Ovary (tissue), 9 donors: ENCODE results near the gene NFKBIE. TPM values are rescaled to one million over a fixed set of nuclear protein-coding genes. Genes with fewer than 3 reads are reported as not detected.

ENCODE experiments used
- DNase-seq, 5 donors: peaks; one replicate each; pipeline ENCODE4 v3.0.0-alpha.2; 2019 to 2020
- H3K27ac ChIP-seq, 2 donors: fragments of 200-600 bp; one replicate each; pipeline versions ENCODE4 v1.5.1 to v1.8.0; 2019 to 2022
- H3K27me3 ChIP-seq: fragments of 200-600 bp; one replicate; pipeline ENCODE4 v1.8.0; 2022
- H3K36me3 ChIP-seq: fragments of 200-600 bp; sonication (generic); one replicate; pipeline ENCODE4 v1.5.1; 2019
- H3K4me1 ChIP-seq: one replicate; pipeline ENCODE4 v1.8.1; 2013; ENCODE audit warnings: mild to moderate bottlenecking, moderate library complexity; ENCODE audit not compliant: insufficient read depth
- H3K4me3 ChIP-seq: fragments of 200-600 bp; sonication (generic); one replicate; pipeline ENCODE4 v1.5.1; 2017
- H3K9me3 ChIP-seq, 2 donors: fragments of 200-600 bp in 1 of 2; sonication (generic) in 1 of 2; one replicate each; pipeline versions ENCODE4 v1.5.1 to v1.8.1; 2013 to 2019; ENCODE audit warnings: mild to moderate bottlenecking in 1 of 2, moderate library complexity in 1 of 2
- EP300 ChIP-seq: sonication (generic); formaldehyde crosslinking; IDR thresholded peaks from one replicate; pipeline ENCODE4 v1.6.1; 2017; ENCODE audit warnings: antibody characterized with exemption
- POLR2A ChIP-seq: fragments of 450-650 bp; IDR thresholded peaks from one replicate; pipeline ENCODE4 v1.6.1; 2017; ENCODE audit warnings: antibody characterized with exemption, mild to moderate bottlenecking, moderate library complexity
- WGBS, 3 donors: extraction: QIAGEN DNeasy Blood & Tissue Kit in 1 of 3; methylation state at CpG; one replicate each; pipeline versions ENCODE4 v1.1.5 to v1.1.7; 2013 to 2017; 5-methylcytosine and 5-hydroxymethylcytosine counted together
- intact Hi-C, 4 donors: fragments of 100-400 bp; cut with DNase I; formaldehyde crosslinking; loops; one replicate each; pipeline versions ENCODE4 v1.11.0 to v1.15.1; 2022 to 2023
- polyA plus RNA-seq, 2 donors: library from polyadenylated mRNA; stranded (reverse); fragments of 200-250 nt in 1 of 2; fragments of 350-450 nt in 1 of 2; fragmentation: Illumina TruSeq in 1 of 2; extraction: RNeasy Lipid Tissue Mini Kit (QIAGEN cat#74804) in 1 of 2; gene quantifications; one replicate each; pipeline ENCODE4 v1.2.3, GENCODE V29; 2013 to 2014
- total RNA-seq, 7 donors: library from RNA; depleted of rRNA in 2 of 7; stranded (reverse); fragments of >200 nt in 2 of 7; fragmentation: NEBNext Ultra II Directional in 3 of 7; extraction: Animal tissue kit (Norgen Biotek cat#: 25700) in 3 of 7; gene quantifications; one replicate each; pipeline versions ENCODE4 v1.1.0 to v1.2.4, GENCODE V29; 2016 to 2023
- TF ChIP-seq, protein P1 (sequence below), 3 donors: fragments of 450-650 bp in 2 of 3; fragments of 200-600 bp in 1 of 3; IDR thresholded peaks; one replicate each; pipeline versions ENCODE4 v1.5.1 to v1.8.0; 2016 to 2022; ENCODE audit warnings: antibody characterized with exemption in 3 of 3, mild to moderate bottlenecking in 1 of 3
- donor health status: DM: no; HTN: no; CAD: no; lungs with moderate emphysema.
- donor health status: DM: no; HTN: no; CAD: no.
- donor health status: Bipolar disorder and iron deficiency.
- donor health status: DM: yes; HTN: yes; CAD: no.
- donor health status: DM: no; HTN: no; CAD: no.
- donor health status: DM: yes; HTN: yes; CAD: no.

The NFKBIE gene
- total and polyA plus RNA-seq, 9 donors: 2.7 to 93.6 (median 4.9) TPM

DNA sequence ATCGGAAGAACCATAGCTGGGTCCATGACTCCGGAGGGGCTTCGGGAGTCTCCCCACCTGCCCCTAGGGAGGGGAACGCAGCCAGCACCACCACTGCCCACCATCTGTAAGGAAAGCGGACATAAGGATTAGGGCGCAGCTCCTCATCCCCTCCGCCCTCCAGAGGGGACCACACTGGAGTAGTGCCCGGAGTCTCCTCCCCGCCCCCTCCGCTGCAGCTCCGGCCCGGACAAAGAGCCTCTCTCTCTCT is 8.7 kb downstream of the NFKBIE start:
- no peak for DNase-seq
- Histone ChIP-seq H3K27me3 (no peaks in the 10 kb centered on the region), H3K9me3 (no peaks in the 10 kb centered on the region), H3K4me1 (peaks cover 5% of the 10 kb centered on the region), H3K4me3 (peak overlapping the region; percentile 74), H3K27ac (peak overlapping the region; percentile 94 to 95), H3K36me3 (no peaks in the 10 kb centered on the region)
- WGBS, 3 donors: 0 to 1% (median 1%) methylated on average over 8 to 12 of the region's 12 CpGs
- intact Hi-C loops: no loop called here
- TF ChIP-seq EP300 (no peak), POLR2A (no peak)
- TF ChIP-seq, protein P1, sequence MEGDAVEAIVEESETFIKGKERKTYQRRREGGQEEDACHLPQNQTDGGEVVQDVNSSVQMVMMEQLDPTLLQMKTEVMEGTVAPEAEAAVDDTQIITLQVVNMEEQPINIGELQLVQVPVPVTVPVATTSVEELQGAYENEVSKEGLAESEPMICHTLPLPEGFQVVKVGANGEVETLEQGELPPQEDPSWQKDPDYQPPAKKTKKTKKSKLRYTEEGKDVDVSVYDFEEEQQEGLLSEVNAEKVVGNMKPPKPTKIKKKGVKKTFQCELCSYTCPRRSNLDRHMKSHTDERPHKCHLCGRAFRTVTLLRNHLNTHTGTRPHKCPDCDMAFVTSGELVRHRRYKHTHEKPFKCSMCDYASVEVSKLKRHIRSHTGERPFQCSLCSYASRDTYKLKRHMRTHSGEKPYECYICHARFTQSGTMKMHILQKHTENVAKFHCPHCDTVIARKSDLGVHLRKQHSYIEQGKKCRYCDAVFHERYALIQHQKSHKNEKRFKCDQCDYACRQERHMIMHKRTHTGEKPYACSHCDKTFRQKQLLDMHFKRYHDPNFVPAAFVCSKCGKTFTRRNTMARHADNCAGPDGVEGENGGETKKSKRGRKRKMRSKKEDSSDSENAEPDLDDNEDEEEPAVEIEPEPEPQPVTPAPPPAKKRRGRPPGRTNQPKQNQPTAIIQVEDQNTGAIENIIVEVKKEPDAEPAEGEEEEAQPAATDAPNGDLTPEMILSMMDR (IDR thresholded peaks at IDR 0.05): no peak

DNA sequence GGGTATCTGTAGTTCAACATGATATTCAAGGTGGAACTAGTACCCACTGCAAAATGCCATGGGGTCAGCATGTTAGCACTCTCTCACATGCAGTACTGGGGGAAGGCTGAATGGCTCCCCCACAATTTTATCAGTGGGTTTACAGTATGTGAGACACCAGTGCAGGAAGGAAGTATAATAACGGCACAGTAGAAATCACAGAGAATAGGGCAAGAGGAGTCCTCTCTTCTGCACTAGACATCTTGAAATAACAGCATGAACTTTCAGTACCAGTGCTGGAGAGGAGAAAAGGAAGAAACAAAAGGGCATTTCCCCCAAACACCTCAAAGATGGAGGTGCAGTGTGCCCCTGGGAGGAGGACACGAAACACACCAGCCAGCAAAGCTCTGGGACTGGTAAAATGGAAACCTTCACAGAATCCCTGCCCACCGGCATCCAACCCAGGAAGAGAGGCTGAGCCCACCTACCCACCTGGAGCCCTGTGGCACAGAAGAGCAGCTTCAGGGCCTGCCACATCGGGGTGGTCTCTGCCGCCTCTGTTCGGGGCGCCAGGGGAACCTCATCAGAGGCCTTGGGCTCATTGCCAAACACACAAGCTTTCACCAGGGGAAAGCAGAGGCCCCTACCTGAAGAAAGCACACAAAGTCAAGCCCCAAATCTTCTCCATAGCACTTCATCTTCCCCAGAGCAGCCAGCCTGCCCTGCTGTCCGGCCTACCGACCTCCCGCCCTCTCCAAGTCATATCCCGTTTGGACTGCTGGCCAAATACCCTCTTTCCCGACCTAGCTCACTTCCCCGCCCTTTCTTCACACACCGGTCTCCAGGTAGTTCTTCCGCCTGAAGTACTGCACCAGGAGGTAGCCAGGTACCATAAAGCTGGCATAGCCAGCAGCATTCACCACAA is 9.2 kb downstream of the NFKBIE start:
- DNase-seq: peak in 1 of 5 donors; percentile 48
- Histone ChIP-seq H3K9me3 (no peaks in the 10 kb centered on the region), H3K36me3 (peaks cover under 1% of the 10 kb centered on the region), H3K27me3 (no peaks in the 10 kb centered on the region), H3K4me1 (peaks cover 5% of the 10 kb centered on the region), H3K27ac (peak overlapping the region; percentile 94 to 95), H3K4me3 (peak overlapping the region; percentile 74)
- WGBS, 3 donors: 17 to 22% (median 21%) methylated on average over 15 of the region's 15 CpGs
- intact Hi-C loops: no loop called here
- TF ChIP-seq, protein P1 (IDR thresholded peaks at IDR 0.05): no peak
- TF ChIP-seq EP300 (no peak), POLR2A (no peak)

GRCh38 chr6:44255105-44255808 is 10.1 kb downstream of the NFKBIE start:
- 57 to 70% (median 58%) methylated on average over 16 of the region's 16 CpGs for WGBS, 3 donors
- no peaks in the 10 kb centered on the region for H3K9me3 ChIP-seq
- H3K4me3 ChIP-seq: no peak overlapping the region
- TF ChIP-seq EP300 (no peak), POLR2A (no peak)
- TF ChIP-seq, protein P1 (IDR thresholded peaks at IDR 0.05): no peak
- peaks cover 5% of the 10 kb centered on the region for H3K4me1 ChIP-seq
- peak in 1 of 5 donors; percentile 28 for DNase-seq
- intact Hi-C loops: no loop called here
- H3K27me3 ChIP-seq: no peaks in the 10 kb centered on the region
- no peak overlapping the region for H3K27ac ChIP-seq
- peaks cover 2% of the 10 kb centered on the region for H3K36me3 ChIP-seq

DNA sequence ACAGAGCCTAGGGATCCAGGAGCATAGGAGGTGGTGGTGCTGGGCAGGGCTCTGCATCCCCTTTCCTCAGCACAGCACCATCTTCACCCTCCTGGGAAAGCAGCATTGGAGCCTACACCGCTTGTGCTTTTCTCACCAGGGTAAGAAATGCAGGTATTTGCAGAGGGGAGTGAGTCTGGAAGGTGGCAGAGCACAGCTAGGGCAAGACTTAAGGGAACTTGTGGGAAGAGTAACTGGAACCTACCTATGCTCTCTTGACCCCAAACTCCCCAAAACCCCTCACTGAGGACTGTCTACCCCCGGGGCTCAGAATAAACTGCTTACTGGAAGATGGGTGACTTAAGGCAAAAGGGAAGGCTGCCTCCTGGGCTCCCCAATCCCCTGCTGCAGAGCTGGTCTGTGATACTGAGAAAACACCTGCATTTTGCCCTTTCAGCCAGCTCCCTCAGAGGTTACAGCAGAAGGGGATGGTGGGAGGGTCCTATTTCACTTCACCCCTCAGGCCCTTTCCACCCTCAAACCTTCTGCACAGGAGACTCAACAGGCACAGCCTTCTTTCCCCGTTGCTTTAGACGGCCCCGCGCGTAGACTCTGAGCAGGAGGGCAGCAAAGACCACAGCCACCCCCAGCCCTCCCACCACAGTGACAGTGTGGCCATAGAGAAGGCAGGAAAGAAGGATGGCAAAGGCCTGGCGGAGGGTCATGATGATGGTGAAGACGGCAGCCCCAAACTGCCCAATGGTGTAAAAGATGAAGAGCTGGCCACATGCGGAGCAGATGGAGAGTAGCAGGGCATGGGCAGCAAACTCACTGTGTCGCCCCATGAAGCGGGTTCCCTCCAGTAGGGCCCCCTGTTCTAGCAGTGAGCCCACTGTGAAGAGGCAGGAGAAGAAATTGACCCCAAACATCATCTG is 10.9 kb downstream of the NFKBIE start:
- H3K27ac ChIP-seq: no peak overlapping the region

More for the DNA sequence above, 10.9 kb downstream of the NFKBIE start:
- Histone ChIP-seq H3K27me3 (no peaks in the 10 kb centered on the region), H3K9me3 (no peaks in the 10 kb centered on the region), H3K36me3 (peaks cover 2% of the 10 kb centered on the region), H3K4me3 (no peak overlapping the region), H3K4me1 (peaks cover 7% of the 10 kb centered on the region)
- intact Hi-C loops: no loop called here
- WGBS, 3 donors: 60 to 69% (median 65%) methylated on average over 12 of the region's 12 CpGs
- DNase-seq: peak in 1 of 5 donors; percentile 33
- TF ChIP-seq, protein P1 (IDR thresholded peaks at IDR 0.05): no peak
- TF ChIP-seq POLR2A (no peak), EP300 (no peak)
